Endothelial cell of umbilical vein (primary cell): ENCODE measurements around the gene SCFD1. TPM values are rescaled to one million over a fixed set of nuclear protein-coding genes. Genes with fewer than 3 reads are reported as not detected.
A peak's percentile ranks its signal among the peaks of the same experiment; 100 is the strongest.

Experiments used
- BruUV-seq: library from RNA; stranded (reverse); fragments of 400-500 nt; replicated peaks from 2 replicates; lab custom pipeline; 2021; lab: Mats Ljungman, UMichigan
- CTCF ChIA-PET: fragments of 300-600, 350-600 bp; sonication (Branson Sonifier 250); formaldehyde crosslinking; loops from one replicate; lab custom pipeline; 2021; ENCODE audit warnings: antibody characterized with exemption, inconsistent platforms; lab: Charles Lee
- POLR2A ChIA-PET: fragments of 300-600, 350-600 bp; sonication (Branson Sonifier 250); formaldehyde crosslinking; loops from one replicate; lab custom pipeline; 2021; ENCODE audit warnings: antibody characterized with exemption, inconsistent platforms; lab: Charles Lee
- DNase-seq: peaks from one replicate; pipeline ENCODE4 v3.0.0-alpha.2; 2011; ENCODE audit warnings: low read depth, low spot score
- FAIRE-seq: peaks from 2 replicates; lab custom pipeline; 2011; peaks lifted over from hg19 to GRCh38; lab: Jason Lieb, UNC
- H2AFZ ChIP-seq: 2 replicates; pipeline ENCODE4 v1.6.0; 2012; ENCODE audit warnings: low read depth, low read length, control low read depth, inconsistent platforms
- H3K27ac ChIP-seq: 2 replicates; pipeline ENCODE4 v1.5.1; 2011; ENCODE audit warnings: low read depth, mild to moderate bottlenecking, control low read depth, low read length, moderate library complexity; ENCODE audit not compliant: insufficient read depth
- H3K27me3 ChIP-seq, 2 experiments: 2 replicates each; pipeline versions ENCODE4 v1.6.0 to v1.6.1; 2011; ENCODE audit warnings: low read length in 2 of 2, mixed read lengths in 1 of 2; ENCODE audit not compliant: control insufficient read depth in 2 of 2, insufficient read depth in 2 of 2
- H3K36me3 ChIP-seq, 2 experiments: 2 replicates in 1 of 2; 3 replicates in 1 of 2; pipeline ENCODE4 v1.5.1; 2011; ENCODE audit warnings: low read length in 2 of 2, mild to moderate bottlenecking in 1 of 2, moderate library complexity in 1 of 2; ENCODE audit not compliant: control insufficient read depth in 2 of 2, insufficient read depth in 2 of 2; ENCODE audit errors: extremely low read depth in 1 of 2
- H3K4me1 ChIP-seq: 3 replicates; pipeline ENCODE4 v1.5.1; 2011; ENCODE audit warnings: mild to moderate bottlenecking, low read length; ENCODE audit not compliant: control insufficient read depth, insufficient read depth; ENCODE audit errors: extremely low read depth
- H3K4me2 ChIP-seq: 2 replicates; pipeline ENCODE4 v1.6.1; 2011; ENCODE audit warnings: low read length, control low read depth, mixed read lengths; ENCODE audit not compliant: insufficient read depth
- H3K4me3 ChIP-seq, 3 experiments: fragments of 200-600 bp in 1 of 3; sonication (generic), shearing (Covaris generic) in 1 of 3; replicated peaks in 1 of 3; 2 replicates each; pipeline ENCODE4 v1.5.1; 2011 to 2016; ENCODE audit warnings: control low read depth in 3 of 3, low read length in 3 of 3, mild to moderate bottlenecking in 2 of 3, inconsistent platforms in 1 of 3, low read depth in 1 of 3, moderate library complexity in 1 of 3; ENCODE audit not compliant: insufficient read depth in 1 of 3
- H3K79me2 ChIP-seq: 2 replicates; pipeline ENCODE4 v1.6.0; 2012; ENCODE audit warnings: low read length, inconsistent platforms; ENCODE audit not compliant: control insufficient read depth, insufficient read depth
- H3K9ac ChIP-seq: replicated peaks from 2 replicates; pipeline ENCODE3; 2011; ENCODE audit warnings: low read length, control low read depth; ENCODE audit not compliant: insufficient read depth; ENCODE audit errors: extremely low read depth
- H3K9me1 ChIP-seq: replicated peaks from 3 replicates; pipeline ENCODE4 v1.6.0; 2011; ENCODE audit warnings: mild to moderate bottlenecking, low read length; ENCODE audit not compliant: control insufficient read depth, insufficient read depth; ENCODE audit errors: extremely low read depth
- H3K9me3 ChIP-seq: replicated peaks from 2 replicates; pipeline ENCODE4 v1.5.1; 2012; ENCODE audit warnings: low read length, inconsistent platforms; ENCODE audit not compliant: control insufficient read depth, insufficient read depth
- H4K20me1 ChIP-seq: replicated peaks from 2 replicates; pipeline ENCODE3; 2011; ENCODE audit warnings: mild to moderate bottlenecking, low read length; ENCODE audit not compliant: control insufficient read depth, insufficient read depth; ENCODE audit errors: extremely low read depth
- CTCF ChIP-seq, 2 donors: IDR thresholded peaks; 1 replicate in 1 of 2; 2 replicates in 1 of 2; pipeline ENCODE4 v1.5.1; 2011; ENCODE audit warnings: low read length in 2 of 2, mild to moderate bottlenecking in 2 of 2, moderate library complexity in 2 of 2, control low read depth in 1 of 2, inconsistent platforms in 1 of 2, low read depth in 1 of 2; ENCODE audit not compliant: insufficient read depth in 1 of 2; ENCODE audit errors: extremely low read depth in 1 of 2
- EZH2 ChIP-seq: IDR thresholded peaks from 2 replicates; pipeline ENCODE4 v1.6.1; 2012; ENCODE audit warnings: borderline replicate concordance, low read depth, mild to moderate bottlenecking, moderate library complexity, low read length, inconsistent platforms; ENCODE audit not compliant: severe bottlenecking
- FOS ChIP-seq: IDR thresholded peaks from 2 replicates; pipeline ENCODE4 v1.6.1; 2011; ENCODE audit warnings: mild to moderate bottlenecking, low read length, moderate library complexity, borderline replicate concordance; ENCODE audit not compliant: insufficient read depth
- GATA2 ChIP-seq: IDR thresholded peaks from 2 replicates; pipeline ENCODE4 v1.7.0; 2011; ENCODE audit warnings: low read depth, mild to moderate bottlenecking, moderate library complexity, mixed read lengths, low read length; ENCODE audit not compliant: insufficient read length, insufficient read depth
- JUN ChIP-seq: IDR thresholded peaks from 2 replicates; pipeline ENCODE4 v1.6.1; 2011; ENCODE audit warnings: borderline replicate concordance, low read depth; ENCODE audit not compliant: insufficient read length, insufficient read depth
- MAX ChIP-seq: IDR thresholded peaks from 2 replicates; pipeline ENCODE4 v1.6.1; 2011; ENCODE audit not compliant: insufficient read depth, insufficient read length
- MYC ChIP-seq: IDR thresholded peaks from one replicate; pipeline ENCODE4 v1.6.1; 2011; ENCODE audit warnings: mild to moderate bottlenecking, low read depth, low read length
- POLR2A ChIP-seq: IDR thresholded peaks from 2 replicates; pipeline ENCODE4 v1.6.1; 2012; ENCODE audit warnings: low read depth, mild to moderate bottlenecking, control low read depth, low read length
- POLR2AphosphoS5 ChIP-seq: IDR thresholded peaks from 2 replicates; pipeline ENCODE4 v1.6.1; 2012; ENCODE audit warnings: low read depth, mild to moderate bottlenecking, control low read depth, low read length, moderate library complexity; ENCODE audit not compliant: insufficient read depth
- dilution Hi-C: fragments of 300-500 bp; cut with MboI; formaldehyde crosslinking; loops from one replicate; pipeline ENCODE4 v1.15.0; 2019; ENCODE audit warnings: low sequenced_read_pairs; ENCODE audit not compliant: extremely low pct_ligation_motif_present
- intact Hi-C: fragments of 100-400 bp; cut with micrococcal nuclease; formaldehyde crosslinking; loops from one replicate; pipeline ENCODE4 v1.10.0; 2022
- polyA plus RNA-seq, 4 experiments: library from polyadenylated mRNA; depleted of rRNA in 3 of 4; stranded (reverse) in 3 of 4; unstranded in 1 of 4; fragments of >200 nt; gene quantifications; 2 replicates each; pipeline versions ENCODE4 v1.2.1 to v1.2.3, GENCODE V29; 2011 to 2012; ENCODE audit warnings: missing spikeins in 1 of 4
- total RNA-seq: library from RNA; stranded (reverse); gene quantifications from 2 replicates; pipeline ENCODE4 v1.2.3, GENCODE V29; 2021

The SCFD1 gene
- total and polyA plus RNA-seq, 2 donors (not counting 3 experiments of a cell fraction or from before 2014, with no cell fraction given), result 21.3 to 59.9 TPM

GRCh38 chr14:30610787-30611343, 11.3 kb upstream of the SCFD1 start:
- ChIA-PET POLR2A (no interaction called here), CTCF (interaction anchor here (0.8 to 3.0 kb wide), 10 partner anchors 8 to 340 kb away, joined by 3 to 32 read pairs (median 5); partner anchors contain the start of gene SCFD1)
- FAIRE-seq, result peak; percentile 62
- TF ChIP-seq CTCF (IDR thresholded peaks at IDR 0.05; ENCODE audit: extremely low read depth in 1 of 2, insufficient read depth in 1 of 2, low read depth in 1 of 2, low read length in 2 of 2) (peak; percentile 13 to 26), POLR2AphosphoS5 (no peak)
- peak overlapping the region in 1 of 3 experiments; percentile 5 for H3K4me3 ChIP-seq
- dilution Hi-C loops, result no loop called here
- H3K9me3 ChIP-seq, result no peaks in the 10 kb centered on the region
- H3K9me1 ChIP-seq, result no peaks in the 10 kb centered on the region
- H4K20me1 ChIP-seq, result no peaks in the 10 kb centered on the region
- H3K4me2 ChIP-seq, result peak overlapping the region; percentile 11
- H3K36me3 ChIP-seq, result peaks cover 2 to 7% of the 10 kb centered on the region in 2 experiments
- peak overlapping the region; percentile 3 for H2AFZ ChIP-seq
- peak overlapping the region; percentile 40 for H3K27ac ChIP-seq
- peaks cover 22% of the 10 kb centered on the region for H3K4me1 ChIP-seq
- H3K27me3 ChIP-seq, result no peaks in the 10 kb centered on the region
- DNase-seq, result peak; percentile 91
- BruUV-seq, result no TSS peak
- no peaks in the 10 kb centered on the region for H3K79me2 ChIP-seq
- no peak overlapping the region for H3K9ac ChIP-seq
- intact Hi-C loops, result loop anchor here (1.0 to 2.0 kb wide), 2 partner anchors 11 to 52 kb away; partner anchors contain the start of genes G2E3 and SCFD1

GRCh38 chr14:30614155-30614554, 8.0 kb upstream of the SCFD1 start:
- TF ChIP-seq JUN, result no peak
- TF ChIP-seq POLR2AphosphoS5, result no peak
- no peak for TF ChIP-seq EZH2
- TF ChIP-seq POLR2A, result no peak
- no peak for TF ChIP-seq CTCF (IDR thresholded peaks at IDR 0.05; ENCODE audit: extremely low read depth in 1 of 2, insufficient read depth in 1 of 2, low read depth in 1 of 2, low read length in 2 of 2)
- no peak for TF ChIP-seq MAX
- no peak for TF ChIP-seq MYC
- TF ChIP-seq GATA2, result no peak
- no peak for TF ChIP-seq FOS
- BruUV-seq, result no TSS peak

More at GRCh38 chr14:30614155-30614554, 8.0 kb upstream of the SCFD1 start:
- Histone ChIP-seq H3K27ac (no peak overlapping the region), H2AFZ (no peak overlapping the region), H3K27me3 (no peaks in the 10 kb centered on the region), H3K4me1 (peaks cover 22% of the 10 kb centered on the region), H3K9me1 (no peaks in the 10 kb centered on the region), H3K36me3 (peaks cover 2 to 7% of the 10 kb centered on the region in 2 experiments), H3K79me2 (no peaks in the 10 kb centered on the region), H3K4me3 (no peak overlapping the region), H3K9me3 (no peaks in the 10 kb centered on the region), H3K9ac (no peak overlapping the region), H3K4me2 (no peak overlapping the region), H4K20me1 (no peaks in the 10 kb centered on the region)
- intact Hi-C loops (no loop called here), dilution Hi-C loops (no loop called here)
- FAIRE-seq (no peak), DNase-seq (no peak)
- CTCF ChIA-PET, result interaction anchor here (1.0 kb wide), 1 partner anchor 239 kb away, joined by 3 read pairs; no protein-coding TSS in a partner anchor
- POLR2A ChIA-PET, result no interaction called here
